PFSK-1 (cell line): ENCODE data around the gene OR11H6. TPM values are rescaled to one million over a fixed set of nuclear protein-coding genes. Genes with fewer than 3 reads are reported as not detected.

Experiments
- FOXP2 ChIP-seq: optimal IDR thresholded peaks from 2 replicates; pipeline ENCODE3; 2011; ENCODE audit warnings: borderline replicate concordance, control low read depth, inconsistent platforms; ENCODE audit not compliant: insufficient read depth; ENCODE audit errors: extremely low read length, extremely low read depth
- POLR2AphosphoS5 ChIP-seq: IDR thresholded peaks from 2 replicates; pipeline ENCODE4 v1.6.1; 2012; ENCODE audit warnings: low read depth, mild to moderate bottlenecking, control low read depth, low read length, moderate library complexity
- REST ChIP-seq, 2 experiments: IDR thresholded peaks; 2 replicates each; pipeline versions ENCODE4 v1.6.1 to v1.8.0; 2011 to 2012; ENCODE audit warnings: low read depth in 2 of 2, low read length in 2 of 2, control low read depth in 1 of 2, inconsistent platforms in 1 of 2, mild to moderate bottlenecking in 1 of 2, moderate library complexity in 1 of 2; ENCODE audit not compliant: insufficient read depth in 1 of 2
- SIN3A ChIP-seq: IDR thresholded peaks from 2 replicates; pipeline ENCODE4 v1.6.1; 2012; ENCODE audit warnings: mild to moderate bottlenecking, low read length, moderate library complexity, borderline replicate concordance; ENCODE audit not compliant: insufficient read depth
- TAF1 ChIP-seq: IDR thresholded peaks from 2 replicates; pipeline ENCODE4 v1.6.1; 2012; ENCODE audit warnings: low read length, control low read depth, borderline replicate concordance; ENCODE audit not compliant: insufficient read depth
- polyA plus RNA-seq: library from polyadenylated mRNA; unstranded; fragments of >200 nt; gene quantifications from one replicate; pipeline ENCODE4 v1.2.1, GENCODE V29; 2012; ENCODE audit warnings: low read depth, missing spikeins; ENCODE audit not compliant: insufficient read length

OR11H6 gene
- polyA plus RNA-seq = not detected

DNA sequence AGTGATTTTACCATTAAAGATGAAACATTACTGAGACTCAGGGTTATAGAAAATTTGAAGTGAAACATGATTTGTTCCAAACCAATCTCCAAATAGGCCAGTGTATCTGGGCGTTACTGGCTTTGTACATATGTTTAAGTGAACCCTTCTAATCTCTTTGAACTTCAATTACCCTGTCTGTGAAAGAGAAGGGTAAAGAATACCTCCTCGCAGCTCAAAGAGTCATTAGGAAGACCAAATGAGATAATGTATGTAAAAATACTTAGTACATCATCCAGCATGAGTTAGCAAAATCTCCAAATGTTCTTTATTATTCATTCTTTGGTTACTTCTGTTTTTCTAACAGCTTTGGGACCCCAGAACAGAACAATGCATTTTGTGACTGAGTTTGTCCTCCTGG, at the start of gene OR11H6:
OR11H6 (plus strand) TSS at position 301 of the 400 bp plus-strand sequence; CDS start at position 301, 0 bp downstream.
- no peak for TF ChIP-seq SIN3A
- no peak for TF ChIP-seq POLR2AphosphoS5
- no peak for TF ChIP-seq REST (IDR thresholded peaks at IDR 0.05; ENCODE audit: insufficient read depth in 1 of 2, low read depth in 2 of 2, low read length in 2 of 2)
- no peak for TF ChIP-seq FOXP2
- no peak for TF ChIP-seq TAF1

DNA sequence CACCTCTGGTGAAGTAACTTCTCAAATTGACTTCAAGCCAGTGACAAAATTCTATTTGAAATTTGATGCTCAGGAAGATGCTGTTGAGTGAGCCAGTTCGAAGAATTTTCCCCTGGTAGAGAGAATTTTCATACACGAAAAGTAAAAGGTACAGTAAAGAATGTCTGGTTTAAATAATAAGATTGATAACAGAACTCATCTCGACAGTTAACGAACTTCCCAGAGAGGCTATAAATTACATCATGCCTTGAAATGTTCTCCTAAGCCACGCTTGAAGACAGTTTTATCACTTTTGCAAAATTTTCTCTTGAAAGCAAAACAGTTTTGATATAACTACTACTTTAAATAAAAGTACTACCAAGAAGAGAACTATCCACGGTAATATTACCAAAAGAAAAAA, 47.2 kb upstream of the OR11H6 start:
- no peak for TF ChIP-seq REST (IDR thresholded peaks at IDR 0.05; ENCODE audit: insufficient read depth in 1 of 2, low read depth in 2 of 2, low read length in 2 of 2)

DNA sequence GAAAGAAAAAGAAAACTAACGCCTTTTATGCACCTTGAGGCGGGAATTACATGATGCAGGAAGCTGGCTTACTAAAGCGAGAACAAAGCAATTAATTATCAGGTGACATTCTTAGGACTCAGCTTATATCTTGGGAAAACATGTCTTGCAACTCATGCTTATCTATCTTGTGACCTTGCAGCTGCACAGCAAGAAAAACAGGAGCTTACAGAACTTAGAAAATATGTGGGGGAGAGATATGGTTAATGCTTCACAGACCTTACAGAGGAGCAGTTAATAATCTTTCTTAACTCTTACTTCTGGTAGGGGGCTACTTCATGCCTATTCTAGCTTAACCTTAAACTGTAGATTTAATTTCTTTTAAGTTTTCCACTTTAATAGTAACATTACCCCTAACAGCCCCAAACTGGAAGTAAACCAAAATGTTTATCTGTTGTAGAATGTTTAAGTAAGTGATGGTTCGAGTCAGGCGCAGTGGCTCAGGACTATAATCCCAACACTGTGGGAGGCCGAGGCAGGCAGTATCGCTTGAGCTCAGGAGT, 46.0 kb upstream of the OR11H6 start:
- TF ChIP-seq FOXP2 (no peak), REST (IDR thresholded peaks at IDR 0.05; ENCODE audit: insufficient read depth in 1 of 2, low read depth in 2 of 2, low read length in 2 of 2) (no peak), SIN3A (no peak), POLR2AphosphoS5 (no peak), TAF1 (no peak)

DNA sequence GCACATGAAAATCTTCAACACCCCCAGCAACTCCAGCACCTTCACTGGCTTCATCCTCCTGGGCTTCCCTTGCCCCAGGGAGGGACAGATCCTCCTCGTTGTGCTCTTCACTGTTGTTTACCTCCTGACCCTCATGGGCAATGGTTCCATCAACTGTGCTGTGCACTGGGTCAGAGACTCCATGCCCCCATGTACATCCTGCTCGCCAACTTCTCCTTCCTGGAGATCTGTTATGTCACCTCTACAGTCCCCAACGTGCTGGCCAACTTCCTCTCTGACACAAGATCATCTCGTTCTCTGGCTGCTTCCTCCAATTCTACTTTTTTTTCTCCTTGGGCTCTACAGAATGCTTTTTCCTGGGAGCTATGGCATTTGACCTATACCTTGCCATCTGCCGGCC, 44.3 kb upstream of the OR11H6 start:
- no peak for TF ChIP-seq POLR2AphosphoS5
- no peak for TF ChIP-seq FOXP2
- TF ChIP-seq REST (IDR thresholded peaks at IDR 0.05; ENCODE audit: insufficient read depth in 1 of 2, low read depth in 2 of 2, low read length in 2 of 2) = no peak
- TF ChIP-seq TAF1 = no peak
- TF ChIP-seq SIN3A = no peak

DNA sequence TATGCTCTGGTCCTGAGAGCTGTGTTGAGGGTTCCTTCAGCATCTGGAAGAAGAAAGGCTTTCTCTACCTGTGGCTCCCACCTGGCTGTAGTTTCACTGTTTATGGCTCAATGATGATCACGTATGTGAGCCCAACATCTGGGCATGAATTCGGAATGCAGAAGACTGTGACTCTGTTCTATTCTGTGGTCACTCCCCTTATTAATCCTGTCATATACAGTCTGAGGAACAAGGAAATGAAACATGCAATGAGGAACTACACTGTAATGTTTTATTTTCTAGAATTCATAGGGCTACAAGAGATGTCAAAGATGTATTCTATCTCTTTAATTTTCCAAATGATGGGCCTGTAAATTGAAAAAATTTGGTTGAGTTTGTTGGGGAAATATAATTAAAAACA, 43.6 kb upstream of the OR11H6 start:
- TF ChIP-seq REST (IDR thresholded peaks at IDR 0.05; ENCODE audit: insufficient read depth in 1 of 2, low read depth in 2 of 2, low read length in 2 of 2) = no peak
- TF ChIP-seq POLR2AphosphoS5 = no peak
- TF ChIP-seq TAF1 = no peak
- TF ChIP-seq SIN3A = no peak
- no peak for TF ChIP-seq FOXP2
